NCI-H524 (cell line): ENCODE results near the gene ADGRA3.

Experiments
- DNase-seq, 2 experiments: peaks; one replicate each; lab custom pipeline; 2025; lab: John Stamatoyannopoulos, UW

The ADGRA3 gene, protein sequence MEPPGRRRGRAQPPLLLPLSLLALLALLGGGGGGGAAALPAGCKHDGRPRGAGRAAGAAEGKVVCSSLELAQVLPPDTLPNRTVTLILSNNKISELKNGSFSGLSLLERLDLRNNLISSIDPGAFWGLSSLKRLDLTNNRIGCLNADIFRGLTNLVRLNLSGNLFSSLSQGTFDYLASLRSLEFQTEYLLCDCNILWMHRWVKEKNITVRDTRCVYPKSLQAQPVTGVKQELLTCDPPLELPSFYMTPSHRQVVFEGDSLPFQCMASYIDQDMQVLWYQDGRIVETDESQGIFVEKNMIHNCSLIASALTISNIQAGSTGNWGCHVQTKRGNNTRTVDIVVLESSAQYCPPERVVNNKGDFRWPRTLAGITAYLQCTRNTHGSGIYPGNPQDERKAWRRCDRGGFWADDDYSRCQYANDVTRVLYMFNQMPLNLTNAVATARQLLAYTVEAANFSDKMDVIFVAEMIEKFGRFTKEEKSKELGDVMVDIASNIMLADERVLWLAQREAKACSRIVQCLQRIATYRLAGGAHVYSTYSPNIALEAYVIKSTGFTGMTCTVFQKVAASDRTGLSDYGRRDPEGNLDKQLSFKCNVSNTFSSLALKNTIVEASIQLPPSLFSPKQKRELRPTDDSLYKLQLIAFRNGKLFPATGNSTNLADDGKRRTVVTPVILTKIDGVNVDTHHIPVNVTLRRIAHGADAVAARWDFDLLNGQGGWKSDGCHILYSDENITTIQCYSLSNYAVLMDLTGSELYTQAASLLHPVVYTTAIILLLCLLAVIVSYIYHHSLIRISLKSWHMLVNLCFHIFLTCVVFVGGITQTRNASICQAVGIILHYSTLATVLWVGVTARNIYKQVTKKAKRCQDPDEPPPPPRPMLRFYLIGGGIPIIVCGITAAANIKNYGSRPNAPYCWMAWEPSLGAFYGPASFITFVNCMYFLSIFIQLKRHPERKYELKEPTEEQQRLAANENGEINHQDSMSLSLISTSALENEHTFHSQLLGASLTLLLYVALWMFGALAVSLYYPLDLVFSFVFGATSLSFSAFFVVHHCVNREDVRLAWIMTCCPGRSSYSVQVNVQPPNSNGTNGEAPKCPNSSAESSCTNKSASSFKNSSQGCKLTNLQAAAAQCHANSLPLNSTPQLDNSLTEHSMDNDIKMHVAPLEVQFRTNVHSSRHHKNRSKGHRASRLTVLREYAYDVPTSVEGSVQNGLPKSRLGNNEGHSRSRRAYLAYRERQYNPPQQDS (N-terminal part only)

DNA sequence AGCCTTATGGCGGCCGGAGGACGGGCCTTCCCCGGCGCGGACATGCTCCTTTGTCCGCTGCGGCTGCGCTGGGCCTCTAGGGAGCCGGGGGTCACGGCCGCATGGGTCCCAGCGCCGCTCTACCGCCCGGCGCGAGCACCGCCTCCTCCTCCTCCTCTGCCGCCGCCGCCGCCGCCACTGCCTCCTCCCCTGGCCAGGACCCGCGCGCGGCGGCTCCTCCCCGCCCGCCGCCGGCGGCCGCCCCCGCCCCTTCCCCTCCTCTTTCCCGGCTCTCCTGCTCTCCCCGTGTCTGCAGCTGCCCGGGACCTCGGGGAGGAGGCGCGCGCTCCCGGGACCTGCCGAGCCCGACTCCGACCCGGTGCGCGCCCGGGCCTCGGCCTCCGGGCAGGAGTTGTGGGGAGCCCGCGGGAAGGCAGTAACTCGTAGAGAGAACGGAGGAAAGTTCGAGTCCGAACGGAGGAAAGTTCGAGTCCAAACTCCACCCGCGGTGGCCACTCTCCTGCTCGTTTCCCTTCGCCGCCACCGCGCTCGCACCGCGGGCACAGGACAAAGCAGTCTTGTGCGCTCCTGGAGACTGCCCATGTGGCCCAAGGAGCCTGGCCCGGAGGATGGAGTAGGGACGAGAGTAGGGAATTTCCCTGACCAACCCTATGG lies at the start of gene ADGRA3:
TSS of gene ADGRA3 (minus strand) at position 179 of the 654 bp plus-strand sequence. CDS start 282 bp downstream, outside the sequence.
- peak; percentile 38 to 54 for DNase-seq

DNA sequence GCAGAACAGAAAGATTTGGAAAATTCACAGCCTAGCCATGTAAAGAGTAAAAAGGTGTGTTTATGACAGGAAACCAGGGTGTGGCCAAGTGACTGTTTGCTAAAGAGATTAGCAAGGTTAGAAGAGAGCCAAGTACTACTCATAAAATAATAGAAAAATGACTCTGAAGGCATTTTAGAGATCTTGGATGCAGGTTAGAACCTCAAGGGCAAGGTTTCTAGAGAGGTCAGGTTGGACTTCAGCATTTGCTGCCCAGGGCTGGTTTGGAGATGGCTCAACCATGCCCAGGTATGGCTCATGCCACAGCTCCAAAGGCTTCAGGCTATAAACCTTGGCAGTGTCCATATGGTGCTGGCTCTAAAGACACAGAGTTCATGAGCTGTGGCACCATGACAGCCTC lies 40.6 kb upstream of the ADGRA3 start:
- DNase-seq, result no peak

DNA sequence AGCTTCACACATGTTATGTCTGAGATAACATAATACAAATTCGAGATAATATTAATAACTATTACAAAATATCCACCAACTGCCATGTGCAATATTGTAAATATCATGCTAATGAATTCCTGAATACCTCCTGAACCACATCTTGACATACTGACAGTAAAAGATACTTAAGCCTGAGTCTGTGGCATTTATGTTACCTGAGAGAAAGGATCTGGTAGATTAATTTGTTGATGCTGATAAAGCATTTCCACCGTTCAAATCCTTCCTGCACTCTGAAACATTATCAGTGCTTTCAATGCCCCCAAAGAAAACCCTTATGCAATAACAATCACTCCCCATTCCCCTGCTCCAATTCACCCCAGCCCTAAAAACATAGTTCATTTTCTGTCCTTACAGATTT lies 38.8 kb upstream of the ADGRA3 start:
- no peak for DNase-seq

DNA sequence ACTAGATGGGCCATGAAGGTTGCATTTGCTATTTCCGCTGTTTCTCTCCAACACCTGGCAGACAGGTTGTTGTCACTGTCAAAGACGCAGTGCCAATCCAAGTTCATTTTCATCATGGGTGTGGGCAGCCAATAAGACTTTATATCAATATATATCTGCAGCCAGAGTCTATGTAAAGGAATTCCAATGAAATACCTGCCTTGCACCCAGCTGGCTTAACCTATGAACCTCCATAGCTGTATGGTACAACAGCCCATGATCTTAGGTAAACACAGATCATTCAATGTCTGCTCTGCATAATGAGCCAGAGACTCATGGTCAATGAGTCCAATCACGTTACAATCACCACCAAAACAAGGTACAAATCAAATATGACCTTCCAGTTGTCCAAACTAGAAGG lies 37.7 kb upstream of the ADGRA3 start:
- DNase-seq, result no peak

DNA sequence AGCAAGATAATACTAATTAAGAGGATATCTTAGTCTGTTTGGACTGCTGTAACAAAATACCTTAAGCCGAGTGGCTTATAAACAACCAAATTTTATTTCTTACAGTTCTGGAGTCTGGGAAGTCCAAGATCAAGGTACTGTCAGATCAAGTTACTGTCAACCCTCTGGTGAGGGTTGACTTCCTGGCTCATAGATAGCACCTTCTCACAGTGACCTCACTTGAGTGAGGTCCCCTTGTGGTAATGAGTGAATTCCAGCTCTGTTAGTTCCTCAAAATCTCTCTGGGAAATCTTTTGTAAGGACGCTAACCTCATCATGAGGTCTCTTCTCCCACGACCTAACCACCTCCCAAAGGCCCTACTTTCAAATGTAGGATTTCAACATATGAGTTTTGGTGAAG lies 36.9 kb upstream of the ADGRA3 start:
- DNase-seq, result no peak

DNA sequence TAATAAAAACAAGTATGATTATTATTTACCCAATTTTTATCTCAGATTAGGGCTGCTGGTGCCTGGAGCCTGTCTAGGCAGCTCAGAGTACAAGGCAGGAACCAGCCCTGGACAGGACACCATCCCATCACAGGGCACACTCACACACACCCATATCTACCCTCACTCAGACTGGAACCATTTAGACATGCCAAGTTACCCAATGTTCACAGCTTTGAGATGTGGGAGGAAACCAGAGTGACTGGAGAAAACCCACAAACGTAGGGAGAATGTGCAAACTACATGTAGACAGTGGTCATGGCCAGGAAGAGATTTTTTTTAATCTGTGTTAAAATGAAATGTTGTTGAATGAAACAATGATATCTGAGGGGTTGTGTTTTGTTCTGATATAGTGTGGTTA lies 35.7 kb upstream of the ADGRA3 start:
- no peak for DNase-seq

DNA sequence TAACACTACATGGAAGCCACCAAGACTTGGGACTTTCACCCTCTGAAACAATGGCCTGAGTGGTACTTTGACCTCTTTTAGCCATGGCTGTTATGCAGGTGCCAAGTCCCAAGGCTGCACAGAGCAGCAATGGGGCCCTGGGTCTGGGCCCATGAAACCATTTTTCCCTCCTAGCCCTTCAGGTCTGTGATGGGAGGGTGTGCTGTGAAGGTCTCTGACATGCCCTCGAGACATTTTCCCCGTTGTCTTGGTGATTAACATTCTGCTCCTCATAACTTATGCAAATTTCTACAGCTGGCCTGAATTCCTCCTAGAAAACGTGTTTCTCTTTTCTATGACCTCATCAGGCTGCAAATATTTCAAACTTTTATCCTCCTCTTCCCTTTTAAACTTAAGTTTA lies 30.4 kb upstream of the ADGRA3 start:
- no peak for DNase-seq

DNA sequence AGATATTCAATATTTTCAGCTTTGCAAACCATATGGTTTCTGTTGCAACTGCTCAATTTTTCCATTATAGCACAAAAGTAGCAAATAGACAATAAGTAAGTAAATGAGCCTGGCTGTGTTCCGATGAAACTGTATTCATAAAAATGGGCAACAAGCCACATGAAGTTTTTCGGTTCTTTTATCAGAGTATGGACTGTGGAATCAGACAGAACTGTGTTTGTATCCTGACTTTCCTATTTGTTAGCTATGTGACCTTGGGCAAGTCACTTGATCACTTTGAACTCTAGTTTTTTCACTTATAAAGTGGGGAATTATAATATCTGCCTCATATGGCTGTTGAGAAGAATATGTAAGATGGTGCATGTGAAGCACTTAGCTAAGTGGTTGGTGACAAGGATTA lies 23.4 kb upstream of the ADGRA3 start:
- no peak for DNase-seq

DNA sequence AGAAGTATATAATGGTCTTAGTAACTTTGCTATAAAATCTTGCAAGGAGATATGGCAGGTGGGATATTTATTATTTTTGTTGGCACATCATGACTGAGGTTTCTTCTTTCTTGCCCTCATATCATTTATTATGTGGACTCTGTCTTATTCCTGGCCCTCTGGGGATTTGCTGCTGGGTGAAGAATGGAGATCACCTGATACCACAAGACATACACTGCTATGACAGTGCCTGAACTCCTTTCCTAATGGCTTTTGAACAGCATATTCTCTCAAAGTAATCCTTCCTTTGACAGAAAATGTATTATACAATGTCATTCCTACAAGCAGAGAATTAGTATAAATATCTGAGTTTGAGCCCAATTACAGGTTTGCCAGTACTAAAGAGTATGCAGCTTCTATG lies 22.0 kb upstream of the ADGRA3 start:
- DNase-seq, result no peak

DNA sequence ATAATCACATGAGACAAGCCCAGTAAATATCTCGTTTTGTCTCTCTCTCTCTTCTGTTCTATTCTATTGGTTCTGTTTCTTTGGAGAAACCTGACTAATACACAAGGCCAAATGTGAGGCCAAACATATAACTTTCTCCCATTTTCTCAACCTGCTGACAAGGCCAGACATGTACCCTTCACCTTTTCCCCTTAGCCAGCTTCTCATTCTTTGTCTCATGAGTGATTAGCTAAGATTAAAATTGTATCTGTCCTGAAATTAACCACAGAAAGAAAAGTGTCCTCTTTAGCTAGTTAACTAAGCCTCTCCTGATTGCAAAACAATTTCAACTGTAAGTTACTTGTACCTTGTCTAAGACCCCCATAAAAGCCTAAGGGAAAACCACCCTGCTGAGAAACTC lies 18.5 kb upstream of the ADGRA3 start:
- no peak for DNase-seq

DNA sequence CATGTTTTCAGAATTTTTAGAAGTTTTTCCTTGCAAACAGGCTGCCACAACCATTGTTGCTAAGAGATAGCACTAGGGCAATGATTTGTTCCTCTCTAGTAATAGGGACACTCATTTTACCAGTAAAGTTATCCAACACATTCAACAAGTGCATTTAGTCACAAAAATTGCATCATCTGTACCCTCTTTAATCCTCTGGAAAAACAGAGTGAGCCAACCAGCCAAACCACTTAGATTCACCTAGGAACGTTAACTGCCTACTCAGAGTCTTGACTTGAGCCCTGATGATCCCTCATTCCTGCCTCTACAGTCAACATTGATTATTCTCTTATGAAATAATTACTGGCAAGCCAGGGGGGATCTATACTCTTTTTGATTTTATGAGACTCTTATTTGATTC lies 17.0 kb upstream of the ADGRA3 start:
- no peak for DNase-seq

DNA sequence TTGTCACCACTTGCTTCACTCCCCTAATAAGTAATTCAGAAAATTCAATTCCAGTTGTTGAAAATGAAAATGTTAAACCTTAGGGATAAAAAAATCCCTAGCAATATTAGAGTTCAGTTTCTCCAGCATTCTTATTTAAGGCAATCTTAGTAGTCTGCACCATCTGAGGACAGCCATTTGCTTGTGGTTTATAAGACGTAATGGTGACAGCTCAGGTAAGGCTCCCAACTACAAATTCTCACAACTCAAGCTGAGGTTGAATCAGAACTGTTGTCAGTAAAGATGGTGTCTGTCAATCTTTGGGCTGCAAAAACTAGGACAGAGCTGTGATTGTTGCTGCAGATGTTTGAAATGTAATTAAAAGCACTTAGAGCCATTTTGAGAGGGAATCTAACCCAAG lies 16.3 kb upstream of the ADGRA3 start:
- DNase-seq, result no peak

DNA sequence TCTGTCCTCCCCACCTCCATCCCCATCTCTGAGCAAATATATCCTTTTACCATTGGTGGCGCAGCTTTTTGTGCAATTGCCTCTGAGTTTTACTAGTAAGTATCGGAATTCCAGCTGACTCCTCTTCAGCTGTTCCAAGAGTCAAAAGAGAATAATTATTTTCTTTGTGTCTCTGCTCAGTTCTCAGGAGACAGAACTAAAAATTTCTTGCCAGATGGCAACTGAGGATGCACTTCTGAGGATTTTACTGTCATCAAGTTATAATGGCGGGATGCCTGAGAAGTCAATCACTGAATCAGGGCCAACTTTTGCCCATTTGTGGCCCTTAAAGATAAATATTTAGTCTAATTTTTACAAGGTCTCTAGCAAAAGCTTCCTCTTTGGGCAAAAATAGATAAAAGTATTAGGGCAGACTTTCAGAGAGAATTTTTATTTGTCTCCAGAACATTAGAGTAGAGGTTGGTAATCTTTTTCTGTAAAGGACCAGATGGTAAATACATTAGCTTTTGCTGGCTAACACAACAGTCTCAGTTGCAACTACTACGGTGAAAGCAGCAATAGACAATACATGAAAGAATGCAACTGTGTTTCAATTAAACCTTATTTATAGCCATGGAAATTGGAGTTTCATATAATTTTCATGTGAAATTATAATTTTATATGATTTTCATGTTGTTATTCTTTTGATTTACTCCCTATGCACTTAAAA lies 15.6 kb upstream of the ADGRA3 start:
- peak in 1 of 2 experiments; percentile 51 for DNase-seq

DNA sequence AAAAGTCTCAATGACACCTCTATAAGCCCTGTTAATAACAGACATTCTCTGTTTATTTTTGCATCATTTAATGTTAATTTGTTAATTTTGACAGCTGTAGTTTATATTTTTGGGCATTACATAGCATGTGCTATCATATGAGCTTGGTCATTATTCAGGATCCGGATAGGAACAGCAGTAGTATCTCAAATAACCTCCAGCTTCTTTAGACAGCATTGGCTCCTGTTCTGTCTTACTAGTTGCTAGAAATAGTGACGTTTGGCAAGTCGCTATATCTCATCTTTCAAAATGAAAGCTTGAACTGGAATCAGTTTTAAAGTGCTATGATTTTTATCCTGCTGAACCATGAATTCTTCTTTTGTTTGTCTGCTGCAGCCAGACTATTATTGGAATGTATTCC lies 9.0 kb upstream of the ADGRA3 start:
- no peak for DNase-seq

DNA sequence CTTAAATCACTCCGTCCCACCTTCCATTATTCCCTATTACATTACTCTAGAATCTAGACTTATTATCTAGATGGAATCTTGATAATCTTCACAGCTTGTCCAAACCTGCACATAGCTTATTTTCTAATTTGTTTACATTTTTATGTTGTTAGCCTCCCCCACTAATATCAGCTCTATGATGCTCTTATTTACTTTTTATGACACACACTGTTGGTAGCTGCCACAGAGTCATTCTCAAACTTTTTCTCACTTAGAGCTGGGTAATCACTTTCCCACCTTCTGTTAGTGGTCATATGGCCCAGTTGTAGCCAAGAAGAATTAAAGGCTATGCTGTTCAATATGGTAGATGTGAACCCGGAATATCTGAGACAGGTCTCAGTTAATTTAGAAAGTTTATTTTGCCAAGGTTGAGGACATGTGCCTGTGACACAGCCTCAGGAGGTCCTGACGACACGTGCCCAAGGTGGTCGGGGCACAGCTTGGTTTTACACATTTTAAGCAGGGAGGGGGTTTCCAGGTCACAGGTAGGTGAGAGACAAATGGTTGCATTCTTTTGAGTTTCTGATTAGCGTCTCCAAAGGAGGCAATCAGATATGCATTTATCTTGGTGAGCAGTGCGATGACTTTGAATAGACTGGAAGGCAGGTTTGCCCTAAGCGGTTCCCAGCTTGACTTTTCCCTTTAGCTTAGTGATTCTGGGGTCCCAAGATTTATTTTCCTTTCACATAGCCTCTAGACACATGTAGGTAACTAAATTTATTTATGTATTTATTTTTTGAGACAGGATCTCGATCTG lies 7.0 kb upstream of the ADGRA3 start:
- DNase-seq, result no peak

DNA sequence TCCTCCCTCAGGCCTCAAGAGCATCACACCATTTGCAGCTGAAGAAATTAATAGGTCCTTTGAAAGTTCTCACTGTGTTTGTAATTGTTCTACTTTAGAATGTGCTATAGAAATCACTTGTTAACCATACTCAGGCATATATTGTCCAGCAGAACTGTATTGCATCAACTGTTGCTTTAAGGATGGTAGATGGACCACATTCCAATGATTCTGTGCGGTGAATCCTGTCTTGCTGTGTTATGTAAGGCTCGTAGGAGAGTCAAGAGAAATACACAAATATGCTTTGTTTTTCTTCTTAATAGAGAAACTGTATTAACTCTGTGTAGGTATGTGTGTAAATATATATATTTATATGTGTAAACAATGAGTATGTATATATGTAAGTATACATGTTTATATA lies 6.3 kb upstream of the ADGRA3 start:
- DNase-seq, result no peak

DNA sequence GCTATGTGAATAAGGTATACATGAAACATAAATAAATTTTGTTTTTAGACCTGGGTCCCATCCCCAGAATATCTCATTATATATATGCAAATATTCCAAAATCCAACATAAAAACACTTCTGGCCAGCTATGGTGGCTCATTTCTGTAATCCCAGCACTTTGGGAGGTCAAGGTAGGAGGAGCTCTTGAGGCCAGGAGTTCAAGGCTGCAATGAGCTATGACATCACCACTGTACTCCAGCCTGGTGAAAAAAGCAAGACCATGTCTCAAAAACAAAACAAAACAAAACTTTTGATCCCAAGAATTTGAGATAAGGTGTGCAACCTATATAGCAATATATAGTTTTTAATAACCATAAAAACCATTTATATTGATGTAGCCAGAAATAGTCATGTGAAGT lies 5.4 kb upstream of the ADGRA3 start:
- no peak for DNase-seq

DNA sequence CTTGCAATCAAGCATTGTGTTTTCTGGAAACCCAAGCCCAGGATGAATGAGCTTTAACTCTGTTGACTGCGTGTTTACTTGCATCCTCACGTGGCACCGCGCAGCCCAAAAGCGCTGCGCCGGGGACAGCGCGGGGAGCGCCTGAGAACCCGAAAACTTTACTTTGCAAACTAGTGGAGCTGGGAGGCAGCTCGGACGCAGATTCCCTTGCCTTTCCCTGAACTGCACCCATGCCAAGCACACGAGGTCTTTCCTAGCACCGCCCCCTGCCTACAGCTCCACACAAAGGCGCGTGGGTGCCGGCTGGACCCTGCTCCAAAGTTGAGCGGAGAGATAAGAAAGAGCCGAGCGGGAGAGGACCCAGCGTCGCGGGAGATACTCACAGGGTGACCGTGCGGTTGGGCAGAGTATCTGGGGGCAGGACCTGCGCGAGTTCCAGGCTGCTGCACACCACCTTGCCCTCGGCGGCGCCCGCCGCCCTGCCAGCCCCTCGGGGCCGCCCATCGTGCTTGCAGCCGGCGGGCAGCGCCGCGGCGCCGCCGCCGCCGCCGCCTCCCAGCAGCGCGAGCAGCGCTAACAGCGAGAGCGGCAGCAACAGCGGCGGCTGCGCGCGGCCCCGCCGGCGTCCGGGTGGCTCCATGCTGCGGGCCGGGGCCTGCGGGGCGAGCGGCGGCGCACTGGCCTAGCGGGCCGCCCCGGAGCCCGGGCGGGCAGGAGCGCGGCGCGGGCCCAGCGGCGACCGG lies 550 bp downstream of the ADGRA3 start:
- peak; percentile 51 to 72 for DNase-seq

DNA sequence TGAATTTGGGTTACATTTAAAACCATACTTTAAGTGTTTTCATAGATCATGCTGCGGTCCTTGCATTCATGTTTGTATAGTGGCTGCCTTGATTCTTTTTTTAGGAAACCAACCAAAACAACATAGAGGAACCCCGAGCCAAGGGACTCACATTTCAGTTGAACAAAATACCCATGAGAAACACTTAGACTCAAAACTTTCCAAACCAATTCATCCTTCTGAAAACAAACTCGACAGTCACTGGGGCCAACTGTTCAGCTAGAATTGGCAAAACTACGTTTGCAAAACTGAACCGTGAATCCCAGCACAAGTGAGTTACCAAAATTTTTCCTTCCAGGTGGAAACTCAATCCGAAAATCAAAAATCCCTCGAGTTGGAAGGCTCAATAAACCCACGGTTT lies 1.4 kb downstream of the ADGRA3 start:
- DNase-seq, result no peak

DNA sequence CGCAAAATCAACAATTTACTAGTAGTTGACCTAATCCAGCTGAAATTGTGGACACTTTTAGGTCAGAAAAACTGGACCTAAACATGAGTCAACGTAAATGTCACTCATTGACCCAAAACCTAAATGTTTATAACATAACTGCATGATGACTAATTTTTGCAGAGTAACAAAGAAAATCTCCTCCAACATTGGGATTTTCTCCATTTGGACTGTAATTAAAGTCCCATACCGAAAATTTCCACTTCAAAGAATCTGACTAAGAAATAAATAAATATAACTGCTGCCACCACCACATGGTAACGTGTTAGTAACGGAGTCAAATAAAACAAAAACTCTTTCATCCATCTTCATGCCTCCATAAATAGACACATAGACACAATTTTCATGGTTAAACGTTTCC lies 1.9 kb downstream of the ADGRA3 start:
- DNase-seq, result no peak
